ENCODE data around the gene MYRF.

- TF ChIP-seq CTCF (conservative IDR thresholded peaks at IDR 0.05; ENCODE audit: low read length) = no peak
- no peak for TF ChIP-seq EZH2phosphoT487 (IDR thresholded peaks at IDR 0.05; ENCODE audit: borderline replicate concordance)
Observed at GRCh38 chr11:61702701-61703312, 49.6 kb upstream of the MYRF start.
